Common myeloid progenitor, CD34-positive (primary cell): ENCODE measurements around the gene RSPRY1.
"Not testable (repeated sequence)": the region's sequence is repeated elsewhere in the genome, so short reads cannot be mapped to it uniquely, and the experiment has no call there.

ENCODE experiments used
- CTCF ChIA-PET: fragments of 350-600 bp; sonication (Branson Sonifier 250); formaldehyde crosslinking; loops from one replicate; lab custom pipeline; 2021; ENCODE audit warnings: antibody characterized with exemption; lab: Charles Lee
- POLR2A ChIA-PET: fragments of 350-600 bp; sonication (Branson Sonifier 250); formaldehyde crosslinking; loops from one replicate; lab custom pipeline; 2021; ENCODE audit warnings: antibody characterized with exemption; lab: Charles Lee
- DNase-seq, 3 donors: peaks; one replicate each; pipeline versions ENCODE4 v3.0.0 to v3.0.0-alpha.2; 2013
- H3K27ac ChIP-seq, 2 experiments: 1 replicate in 1 of 2; 2 replicates in 1 of 2; pipeline ENCODE4 v1.7.0; 2013; ENCODE audit warnings: inconsistent platforms in 2 of 2, low read length in 2 of 2, mild to moderate bottlenecking in 2 of 2, low read depth in 1 of 2, moderate library complexity in 1 of 2; ENCODE audit not compliant: severe bottlenecking in 2 of 2, insufficient read depth in 1 of 2, poor library complexity in 1 of 2
- H3K27me3 ChIP-seq, 5 experiments: replicated peaks in 2 of 5; 1 replicate in 3 of 5; 2 replicates in 2 of 5; pipeline versions ENCODE4 v1.6.1 to v1.7.0; 2013; ENCODE audit warnings: low read length in 4 of 5, mild to moderate bottlenecking in 2 of 5, moderate library complexity in 2 of 5, inconsistent platforms in 1 of 5; ENCODE audit not compliant: insufficient read depth in 5 of 5, control insufficient read depth in 4 of 5
- H3K36me3 ChIP-seq, 4 experiments: 1 replicate in 2 of 4; 2 replicates in 2 of 4; pipeline versions ENCODE4 v1.6.1 to v1.7.0; 2013; ENCODE audit warnings: low read length in 3 of 4, control low read depth in 1 of 4, mild to moderate bottlenecking in 1 of 4; ENCODE audit not compliant: control insufficient read depth in 4 of 4, insufficient read depth in 4 of 4
- H3K4me1 ChIP-seq, 4 experiments: 1 replicate in 3 of 4; 2 replicates in 1 of 4; pipeline versions ENCODE4 v1.6.1 to v1.7.1; 2013; ENCODE audit warnings: low read length in 3 of 4, mild to moderate bottlenecking in 3 of 4, control low read depth in 1 of 4, inconsistent platforms in 1 of 4, moderate library complexity in 1 of 4; ENCODE audit not compliant: control insufficient read depth in 4 of 4, insufficient read depth in 4 of 4; ENCODE audit errors: control extremely low read depth in 1 of 4
- H3K4me3 ChIP-seq, 7 experiments: 1 replicate in 4 of 7; 2 replicates in 3 of 7; pipeline versions ENCODE4 v1.5.1 to v1.7.0; 2013; ENCODE audit warnings: mild to moderate bottlenecking in 7 of 7, low read length in 6 of 7, moderate library complexity in 6 of 7, inconsistent platforms in 2 of 7, low read depth in 2 of 7, control low read depth in 1 of 7; ENCODE audit not compliant: insufficient read depth in 4 of 7, control insufficient read depth in 1 of 7; ENCODE audit errors: extremely low read depth in 1 of 7
- H3K9me3 ChIP-seq, 5 experiments: 1 replicate in 4 of 5; 2 replicates in 1 of 5; pipeline versions ENCODE4 v1.6.1 to v1.7.1; 2013; ENCODE audit warnings: low read length in 4 of 5, mild to moderate bottlenecking in 2 of 5, inconsistent platforms in 1 of 5, low read depth in 1 of 5, moderate library complexity in 1 of 5; ENCODE audit not compliant: control insufficient read depth in 4 of 5, insufficient read depth in 2 of 5; ENCODE audit errors: control extremely low read depth in 1 of 5
- WGBS: methylation state at CpG from one replicate; pipeline ENCODE4 v1.1.5; 2013; ENCODE audit not compliant: insufficient coverage; 5-methylcytosine and 5-hydroxymethylcytosine counted together

Gene RSPRY1

DNA sequence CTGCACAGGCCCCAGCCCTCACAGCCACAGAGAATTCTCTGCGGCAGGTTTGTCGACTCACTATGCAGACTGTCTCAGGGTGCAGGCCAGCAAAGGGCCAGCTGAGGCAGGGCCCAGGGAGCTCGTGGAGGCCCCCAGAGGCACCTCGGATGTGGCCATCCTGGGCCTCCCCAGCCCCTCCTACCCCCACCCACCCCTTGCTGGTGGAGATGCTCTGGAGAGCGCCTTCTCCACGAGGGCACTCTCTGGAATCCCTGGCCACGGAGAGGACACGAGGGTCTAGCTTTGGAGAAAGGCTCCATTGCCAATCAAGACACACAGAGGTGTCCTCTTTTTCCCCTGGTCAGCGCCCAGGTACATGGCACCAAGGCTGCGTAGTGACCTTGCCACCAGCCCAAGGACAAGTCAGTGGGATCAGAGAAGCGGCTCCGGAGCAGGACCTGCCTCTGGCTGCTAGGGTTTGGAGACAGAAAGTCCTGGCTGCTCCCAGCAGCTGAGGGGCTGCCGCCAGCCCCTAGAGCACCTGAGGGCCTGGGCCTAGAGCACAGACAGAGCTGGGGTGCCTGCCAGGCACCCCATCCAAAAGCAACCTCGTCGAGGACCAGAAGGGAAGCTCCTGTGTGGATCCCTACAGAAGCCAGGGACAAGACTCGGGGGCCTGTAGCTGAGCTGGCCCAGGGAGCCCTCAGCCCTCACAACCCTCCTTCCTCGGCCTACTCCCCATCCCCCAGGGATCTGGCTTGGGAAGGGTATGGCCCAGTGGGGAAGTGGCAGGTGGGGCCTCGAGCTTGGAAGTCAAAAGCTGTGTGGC, 77.6 kb downstream of the RSPRY1 start:
- no peaks in the 10 kb centered on the region for H3K9me3 ChIP-seq
- 99% methylated on average over 10 of the region's 18 CpGs for WGBS
- no peak overlapping the region for H3K4me3 ChIP-seq
- no peak for DNase-seq
- H3K27me3 ChIP-seq, result no peaks in the 10 kb centered on the region
- H3K27ac ChIP-seq, result no peak overlapping the region
- ChIA-PET CTCF (interaction anchor here (1.6 kb wide), 1 partner anchor 36 kb away, joined by 4 read pairs; no protein-coding TSS in a partner anchor), POLR2A (no interaction called here)
- H3K36me3 ChIP-seq, result no peaks in the 10 kb centered on the region
- H3K4me1 ChIP-seq, result peaks cover 0 to 17% (median 9%) of the 10 kb centered on the region in 4 experiments

DNA sequence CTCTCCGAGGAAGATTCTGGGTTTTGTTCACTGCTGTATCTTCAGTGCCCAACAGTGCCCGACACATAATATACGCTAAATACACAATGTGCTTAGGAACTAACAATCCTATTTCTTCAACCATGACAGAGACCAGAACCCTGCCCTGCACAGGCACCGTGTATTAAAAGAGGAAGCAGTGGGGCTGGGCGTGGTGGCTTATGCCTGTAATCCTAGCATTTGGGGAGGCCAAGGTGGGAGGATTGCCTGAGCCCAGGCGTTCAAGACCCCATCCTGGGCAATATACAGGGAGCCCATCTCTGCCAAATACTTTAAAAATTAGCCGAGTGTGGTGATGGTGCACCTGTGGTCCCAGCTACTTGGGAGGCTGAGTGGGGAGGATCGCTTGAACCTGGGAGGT, 78.3 kb downstream of the RSPRY1 start:
- Histone ChIP-seq H3K36me3 (no peaks in the 10 kb centered on the region), H3K4me1 (peaks cover 0 to 17% (median 9%) of the 10 kb centered on the region in 4 experiments), H3K9me3 (no peaks in the 10 kb centered on the region), H3K27ac (no peak overlapping the region), H3K4me3 (no peak overlapping the region), H3K27me3 (no peaks in the 10 kb centered on the region)
- CTCF ChIA-PET, result interaction anchor here (1.6 kb wide), 1 partner anchor 35 kb away, joined by 4 read pairs; no protein-coding TSS in a partner anchor
- no peak for DNase-seq
- 86% methylated on average over 2 of the region's 8 CpGs for WGBS
- POLR2A ChIA-PET, result no interaction called here

DNA sequence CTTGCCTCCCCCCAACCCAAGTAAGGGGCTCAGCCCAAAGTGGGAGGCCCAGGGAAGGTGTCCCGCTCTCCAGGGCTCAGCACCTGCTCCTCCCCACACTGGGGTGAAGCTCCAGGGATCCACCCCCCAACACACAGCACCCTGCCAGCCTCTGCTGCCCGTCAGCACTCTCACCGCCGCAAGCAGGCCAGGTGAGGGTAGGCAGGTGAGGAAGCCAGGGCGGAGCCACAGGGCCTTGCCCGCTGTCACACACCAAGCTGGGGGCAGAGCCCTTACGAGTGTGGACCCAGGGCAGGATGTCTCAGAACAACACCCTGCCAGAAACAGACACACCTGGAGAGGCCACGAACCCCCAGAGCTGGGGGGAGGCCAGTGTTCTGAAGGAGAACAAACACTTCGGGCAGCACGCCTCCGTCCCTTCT, 78.8 kb downstream of the RSPRY1 start:
- Histone ChIP-seq H3K4me3 (no peak overlapping the region), H3K27me3 (no peaks in the 10 kb centered on the region), H3K4me1 (peaks cover 0 to 15% (median 9%) of the 10 kb centered on the region in 4 experiments), H3K9me3 (no peaks in the 10 kb centered on the region), H3K27ac (no peak overlapping the region), H3K36me3 (no peaks in the 10 kb centered on the region)
- no peak for DNase-seq
- 91% methylated on average over 4 of the region's 11 CpGs for WGBS
- ChIA-PET POLR2A (no interaction called here), CTCF (interaction anchor here (1.6 kb wide), 1 partner anchor 34 kb away, joined by 4 read pairs; no protein-coding TSS in a partner anchor)

DNA sequence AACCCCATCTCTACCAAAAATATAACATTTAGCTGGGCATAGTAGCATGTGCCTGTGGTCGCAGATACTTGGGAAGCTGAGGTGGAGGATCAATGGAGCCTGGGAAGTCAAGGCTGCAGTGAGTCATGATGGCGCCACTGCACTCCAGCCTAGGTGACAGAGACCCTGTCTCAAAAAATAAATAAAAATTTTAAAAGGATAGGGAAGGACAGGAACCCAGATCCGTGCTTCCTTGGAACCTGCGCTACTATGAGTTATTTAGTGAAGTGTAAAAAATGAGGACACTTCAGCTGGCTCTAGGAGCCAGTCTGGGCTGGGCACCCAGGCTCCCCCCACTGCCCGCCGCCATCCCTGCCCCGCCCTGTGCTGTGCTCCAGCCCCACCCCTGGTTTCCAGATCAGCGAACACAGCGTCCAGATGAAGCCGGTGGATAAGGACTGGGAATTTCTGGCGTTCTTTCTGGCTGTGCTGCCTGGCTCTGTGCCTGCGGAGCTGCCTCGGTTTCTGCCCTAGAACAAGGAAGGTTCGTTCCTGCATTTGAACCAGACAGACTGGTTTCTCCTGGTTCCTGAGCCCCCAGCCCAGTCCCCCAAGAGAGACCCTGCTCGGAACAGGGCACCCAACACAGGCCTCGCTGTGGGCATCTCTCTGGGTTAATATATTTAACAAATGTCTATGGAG, 79.9 kb downstream of the RSPRY1 start:
- ChIA-PET POLR2A (interaction anchor here (0.6 kb wide), 1 partner anchor 9 kb away, joined by 5 read pairs; no protein-coding TSS in a partner anchor), CTCF (no interaction called here)
- no peak for DNase-seq
- Histone ChIP-seq H3K4me1 (peaks cover 0 to 12% (median 6%) of the 10 kb centered on the region in 4 experiments), H3K36me3 (no peaks in the 10 kb centered on the region), H3K27ac (peak overlapping the region in 1 of 2 experiments; percentile 25), H3K4me3 (no peak overlapping the region), H3K9me3 (no peaks in the 10 kb centered on the region), H3K27me3 (no peaks in the 10 kb centered on the region)
- WGBS, result 97% methylated on average over 15 of the region's 16 CpGs

DNA sequence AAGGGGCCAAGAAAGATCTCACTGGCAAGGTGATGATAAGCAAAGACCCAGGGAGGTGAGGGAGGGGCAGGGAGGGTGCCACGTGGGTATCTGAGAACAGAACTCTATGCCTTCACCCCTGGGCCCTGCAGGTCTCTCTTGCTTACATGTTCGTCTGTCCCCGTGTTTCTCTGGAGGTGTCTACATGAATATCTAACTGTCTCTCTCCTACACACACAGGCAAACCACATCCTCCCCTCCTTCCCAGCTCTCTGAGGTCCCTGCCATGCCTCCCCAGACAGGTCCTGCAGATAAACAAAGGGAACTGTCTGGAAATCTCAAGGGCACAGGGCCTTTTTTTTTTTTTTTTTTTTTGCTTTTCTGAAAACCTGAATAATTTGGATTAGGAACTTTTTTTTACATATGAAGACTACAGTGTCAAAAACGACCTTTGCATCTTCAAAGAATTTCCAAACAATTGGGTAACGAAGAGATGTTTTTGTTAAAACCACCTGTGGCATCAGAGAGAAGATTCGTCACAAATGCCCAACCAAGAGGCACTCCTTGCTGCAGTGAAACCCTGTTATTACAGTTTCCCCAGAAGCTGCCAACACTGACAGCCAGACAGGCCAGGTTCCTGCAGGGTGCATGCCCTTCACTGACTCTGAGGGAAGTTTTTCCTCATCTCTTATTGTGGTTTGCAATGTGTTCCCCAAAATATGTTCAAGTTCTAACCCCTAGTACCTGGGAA, 80.6 kb downstream of the RSPRY1 start:
- H3K36me3 ChIP-seq, result no peaks in the 10 kb centered on the region
- POLR2A ChIA-PET, result interaction anchor here (0.6 to 0.8 kb wide), 3 partner anchors 9 to 658 kb away, joined by 3 to 7 read pairs (median 5); no protein-coding TSS in a partner anchor
- peak in 1 of 3 donors; percentile 14 for DNase-seq
- peak overlapping the region in 1 of 2 experiments; percentile 25 for H3K27ac ChIP-seq
- H3K27me3 ChIP-seq, result no peaks in the 10 kb centered on the region
- no peak overlapping the region for H3K4me3 ChIP-seq
- 57% methylated on average over 6 of the region's 6 CpGs for WGBS
- H3K9me3 ChIP-seq, result no peaks in the 10 kb centered on the region
- H3K4me1 ChIP-seq, result peaks cover 0 to 12% (median 6%) of the 10 kb centered on the region in 4 experiments
- CTCF ChIA-PET, result no interaction called here

DNA sequence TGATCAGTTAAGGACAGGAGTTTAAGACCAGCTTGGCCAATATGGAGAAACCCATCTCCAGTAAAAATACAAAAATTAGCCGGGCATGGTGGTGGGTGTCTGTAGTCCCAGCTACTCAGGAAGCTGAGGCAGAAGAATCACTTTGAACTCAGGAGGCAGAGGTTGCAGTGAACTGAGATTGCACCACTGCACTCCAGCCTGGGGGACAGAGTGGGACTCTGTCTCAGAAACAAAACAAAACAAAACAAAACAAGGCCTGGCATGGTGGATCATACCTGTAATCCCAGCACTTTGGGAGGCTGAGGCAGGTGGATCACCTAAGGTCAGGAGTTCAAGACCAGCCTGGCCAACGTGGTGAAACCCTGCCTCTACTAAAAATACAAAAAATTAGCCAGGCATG, 81.2 kb downstream of the RSPRY1 start:
- POLR2A ChIA-PET, result interaction anchor here (0.6 to 0.8 kb wide), 2 partner anchors 22 to 657 kb away, joined by 3 to 7 read pairs; no protein-coding TSS in a partner anchor
- H3K36me3 ChIP-seq, H3K27me3 ChIP-seq, DNase-seq, H3K9me3 ChIP-seq, CTCF ChIA-PET, H3K4me3 ChIP-seq, H3K27ac ChIP-seq: not testable (repeated sequence)
- WGBS, result 89% methylated on average over 1 of the region's 2 CpGs
- peaks cover 0 to 12% (median 6%) of the 10 kb centered on the region in 4 experiments for H3K4me1 ChIP-seq
